ENCODE results near the gene RASSF4.
"Not testable (repeated sequence)": the region's sequence is repeated elsewhere in the genome, so short reads cannot be mapped to it uniquely, and the experiment has no call there.

RASSF4 gene

DNA sequence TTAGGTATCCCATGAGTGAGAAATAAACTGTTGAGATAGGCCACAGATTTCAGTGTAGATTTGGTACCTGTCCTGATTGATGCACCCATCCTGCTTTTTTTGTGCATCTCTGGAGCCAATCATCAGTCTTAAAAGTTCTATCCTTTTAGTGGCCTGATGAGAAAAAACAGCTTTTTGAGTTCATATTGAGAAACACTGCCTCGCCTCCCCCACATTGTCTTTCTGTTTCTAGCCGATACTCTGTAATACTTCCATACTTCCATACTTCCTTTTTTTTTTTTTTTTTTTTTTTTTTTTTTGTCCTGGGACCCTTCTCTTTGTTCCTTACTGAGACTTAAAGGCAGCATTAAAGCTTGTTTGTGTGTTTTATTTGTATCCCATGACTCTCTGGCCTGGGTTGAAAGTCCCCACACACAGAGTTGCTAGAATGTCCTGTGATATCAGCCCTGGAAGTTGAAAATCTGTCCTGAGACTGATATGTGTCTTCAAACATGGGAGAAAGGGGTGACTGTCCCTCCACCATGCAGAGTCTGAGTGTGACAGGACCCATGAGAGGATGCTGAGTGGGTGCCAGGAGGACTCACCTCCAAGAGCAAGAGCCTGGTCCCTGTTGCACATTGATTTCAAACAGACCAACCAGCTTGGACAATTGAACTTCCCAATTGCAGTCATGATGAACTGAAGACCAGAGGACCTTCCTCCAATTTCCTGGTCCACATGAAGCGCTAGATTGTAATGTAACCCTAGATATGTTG lies 46.9 kb downstream of the RASSF4 start:
- H2BK120ac ChIP-seq (ENCODE audit: low read depth, low read length) = no peak overlapping the region
- no peak overlapping the region for H4K8ac ChIP-seq (ENCODE audit: low read depth, low read length)
- no peak overlapping the region for H3K9ac ChIP-seq (ENCODE audit: low read depth, low read length, poor library complexity)
- no peak overlapping the region for H3K4me3 ChIP-seq (ENCODE audit: low read length in 2 of 2)
- no peak overlapping the region for H3K27ac ChIP-seq (replicated peaks; ENCODE audit: low read length)
- no peak overlapping the region for H3K23ac ChIP-seq (ENCODE audit: low read depth, low read length, poor library complexity)
- H2AFZ ChIP-seq (ENCODE audit: low read length) = no peak overlapping the region
- no peak overlapping the region for H2BK15ac ChIP-seq (ENCODE audit: low read length)
- H3K36me3 ChIP-seq (replicated peaks in 1 of 2; ENCODE audit: control insufficient read depth in 2 of 2, insufficient read depth in 2 of 2, low read length in 2 of 2) = peaks cover 12 to 38% of the 10 kb centered on the region in 2 donors
- H3K79me1 ChIP-seq (ENCODE audit: low read depth, low read length) = no peaks in the 10 kb centered on the region
- no peak overlapping the region for H4K91ac ChIP-seq (ENCODE audit: low read depth, low read length, poor library complexity)
- no peak overlapping the region for H2BK12ac ChIP-seq (ENCODE audit: low read length)
- no CpG with 5 or more reads among the region's 3 CpGs for WGBS, 2 donors (ENCODE audit: extremely low coverage in 2 of 2, insufficient read length in 2 of 2, insufficient replicate concordance in 1 of 2)
- H3K4me2 ChIP-seq (ENCODE audit: insufficient read depth, low read length, poor library complexity, severe bottlenecking) = no peak overlapping the region
- H3K14ac ChIP-seq (ENCODE audit: low read length) = no peak overlapping the region
- H3K27me3 ChIP-seq (ENCODE audit: control insufficient read depth in 3 of 3, insufficient read depth in 3 of 3, low read depth in 1 of 3, low read length in 3 of 3) = no peaks in the 10 kb centered on the region
- peaks cover 0 to 1% of the 10 kb centered on the region in 2 donors for H3K4me1 ChIP-seq (ENCODE audit: control insufficient read depth in 2 of 2, insufficient read depth in 1 of 2, low read depth in 1 of 2, low read length in 2 of 2)
- H2AK5ac ChIP-seq (ENCODE audit: low read depth, low read length) = no peak overlapping the region
- H3K18ac ChIP-seq (ENCODE audit: low read length) = no peak overlapping the region
- no peak overlapping the region for H2BK5ac ChIP-seq (ENCODE audit: low read length)
- no peak overlapping the region for H3K4ac ChIP-seq (ENCODE audit: low read length)
- DNase-seq (ENCODE audit: low spot score) = no peak
- peaks cover 6 to 39% of the 10 kb centered on the region in 2 donors for H3K9me3 ChIP-seq (replicated peaks in 1 of 2; ENCODE audit: control insufficient read depth in 2 of 2, insufficient read depth in 1 of 2, low read depth in 1 of 2, low read length in 2 of 2)

DNA sequence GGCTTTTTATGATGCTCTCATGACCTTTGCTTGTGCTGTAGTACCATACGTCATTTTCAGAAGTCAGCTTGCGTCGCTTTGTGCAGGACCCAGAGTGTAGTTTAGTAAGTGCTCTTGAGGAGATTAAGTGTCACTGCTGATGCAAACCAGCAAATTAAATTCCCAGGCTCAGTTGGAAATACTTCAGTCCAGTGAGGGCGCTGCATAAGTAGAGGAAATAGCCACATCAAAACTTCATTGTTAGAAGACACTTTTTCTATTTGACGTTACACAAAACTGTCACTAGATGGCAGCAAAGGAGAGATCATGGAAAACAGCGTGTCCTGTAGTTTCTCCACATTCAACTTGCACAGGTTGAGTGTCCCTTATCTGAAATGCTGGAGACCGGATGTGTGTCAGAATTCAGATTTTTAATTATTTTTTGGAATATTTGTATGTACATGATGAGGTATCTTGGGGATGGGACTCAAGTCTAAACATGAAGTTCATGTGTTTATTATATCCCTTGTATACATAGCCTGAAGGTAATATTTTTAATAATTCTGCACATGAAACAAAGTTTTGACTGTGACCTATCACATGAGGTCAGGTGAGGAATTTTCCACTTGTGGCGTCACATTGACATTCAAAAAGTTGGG lies 49.0 kb downstream of the RASSF4 start:
- Histone ChIP-seq H3K9me3 (replicated peaks in 1 of 2; ENCODE audit: control insufficient read depth in 2 of 2, insufficient read depth in 1 of 2, low read depth in 1 of 2, low read length in 2 of 2) (peaks cover 2 to 23% of the 10 kb centered on the region in 2 donors), H3K4me1 (ENCODE audit: control insufficient read depth in 2 of 2, insufficient read depth in 1 of 2, low read depth in 1 of 2, low read length in 2 of 2) (peaks cover 0 to 1% of the 10 kb centered on the region in 2 donors), H3K23ac (ENCODE audit: low read depth, low read length, poor library complexity) (no peak overlapping the region), H3K18ac (ENCODE audit: low read length) (no peak overlapping the region), H2BK5ac (ENCODE audit: low read length) (no peak overlapping the region), H4K8ac (ENCODE audit: low read depth, low read length) (no peak overlapping the region), H3K9ac (ENCODE audit: low read depth, low read length, poor library complexity) (no peak overlapping the region), H2AK5ac (ENCODE audit: low read depth, low read length) (no peak overlapping the region), H3K14ac (ENCODE audit: low read length) (no peak overlapping the region), H2BK120ac (ENCODE audit: low read depth, low read length) (no peak overlapping the region), H3K79me1 (ENCODE audit: low read depth, low read length) (no peaks in the 10 kb centered on the region), H2BK12ac (ENCODE audit: low read length) (no peak overlapping the region), H4K91ac (ENCODE audit: low read depth, low read length, poor library complexity) (no peak overlapping the region), H3K27ac (replicated peaks; ENCODE audit: low read length) (no peak overlapping the region), H2BK15ac (ENCODE audit: low read length) (no peak overlapping the region), H3K27me3 (ENCODE audit: control insufficient read depth in 3 of 3, insufficient read depth in 3 of 3, low read depth in 1 of 3, low read length in 3 of 3) (no peaks in the 10 kb centered on the region), H3K4ac (ENCODE audit: low read length) (no peak overlapping the region), H3K36me3 (replicated peaks in 1 of 2; ENCODE audit: control insufficient read depth in 2 of 2, insufficient read depth in 2 of 2, low read length in 2 of 2) (peaks cover 7 to 22% of the 10 kb centered on the region in 2 donors), H2AFZ (ENCODE audit: low read length) (no peak overlapping the region), H3K4me3 (ENCODE audit: low read length in 2 of 2) (no peak overlapping the region), H3K4me2 (ENCODE audit: insufficient read depth, low read length, poor library complexity, severe bottlenecking) (no peak overlapping the region)
- peak; percentile 70 for DNase-seq (ENCODE audit: low spot score)
- no CpG with 5 or more reads among the region's 8 CpGs for WGBS, 2 donors (ENCODE audit: extremely low coverage in 2 of 2, insufficient read length in 2 of 2, insufficient replicate concordance in 1 of 2)

DNA sequence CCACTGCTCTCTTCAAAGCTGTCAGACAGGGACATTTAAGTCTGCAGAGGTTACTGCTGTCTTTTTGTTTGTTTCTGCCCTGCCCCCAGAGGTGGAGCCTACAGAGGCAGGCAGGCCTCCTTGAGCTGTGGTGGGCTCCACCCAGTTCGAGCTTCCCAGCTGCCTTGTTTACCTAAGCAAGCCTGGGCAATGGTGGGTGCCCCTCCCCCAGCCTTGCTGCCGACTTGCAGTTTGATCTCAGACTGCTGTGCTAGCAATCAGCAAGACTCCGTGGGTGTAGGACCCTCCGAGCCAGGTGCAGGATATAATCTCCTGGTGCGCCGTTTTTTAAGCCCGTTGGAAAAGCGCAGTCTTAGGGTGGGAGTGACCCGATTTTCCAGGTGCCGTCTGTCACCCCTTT lies 55.0 kb downstream of the RASSF4 start:
- H4K91ac ChIP-seq (ENCODE audit: low read depth, low read length, poor library complexity); H3K9me3 ChIP-seq (replicated peaks in 1 of 2; ENCODE audit: control insufficient read depth in 2 of 2, insufficient read depth in 1 of 2, low read depth in 1 of 2, low read length in 2 of 2); H3K4me1 ChIP-seq (ENCODE audit: control insufficient read depth in 2 of 2, insufficient read depth in 1 of 2, low read depth in 1 of 2, low read length in 2 of 2); DNase-seq (ENCODE audit: low spot score); H3K23ac ChIP-seq (ENCODE audit: low read depth, low read length, poor library complexity); H3K4me2 ChIP-seq (ENCODE audit: insufficient read depth, low read length, poor library complexity, severe bottlenecking); H2AK5ac ChIP-seq (ENCODE audit: low read depth, low read length); H2BK5ac ChIP-seq (ENCODE audit: low read length); H4K8ac ChIP-seq (ENCODE audit: low read depth, low read length); H3K18ac ChIP-seq (ENCODE audit: low read length); H3K27ac ChIP-seq (replicated peaks; ENCODE audit: low read length); H3K9ac ChIP-seq (ENCODE audit: low read depth, low read length, poor library complexity); H2BK120ac ChIP-seq (ENCODE audit: low read depth, low read length); H3K4ac ChIP-seq (ENCODE audit: low read length); H2AFZ ChIP-seq (ENCODE audit: low read length); H3K27me3 ChIP-seq (ENCODE audit: control insufficient read depth in 3 of 3, insufficient read depth in 3 of 3, low read depth in 1 of 3, low read length in 3 of 3); H3K14ac ChIP-seq (ENCODE audit: low read length); H2BK12ac ChIP-seq (ENCODE audit: low read length); H3K79me1 ChIP-seq (ENCODE audit: low read depth, low read length); H2BK15ac ChIP-seq (ENCODE audit: low read length); H3K4me3 ChIP-seq (ENCODE audit: low read length in 2 of 2); H3K36me3 ChIP-seq (replicated peaks in 1 of 2; ENCODE audit: control insufficient read depth in 2 of 2, insufficient read depth in 2 of 2, low read length in 2 of 2): not testable (repeated sequence)
- no CpG with 5 or more reads among the region's 10 CpGs for WGBS, 2 donors (ENCODE audit: extremely low coverage in 2 of 2, insufficient read length in 2 of 2, insufficient replicate concordance in 1 of 2)

DNA sequence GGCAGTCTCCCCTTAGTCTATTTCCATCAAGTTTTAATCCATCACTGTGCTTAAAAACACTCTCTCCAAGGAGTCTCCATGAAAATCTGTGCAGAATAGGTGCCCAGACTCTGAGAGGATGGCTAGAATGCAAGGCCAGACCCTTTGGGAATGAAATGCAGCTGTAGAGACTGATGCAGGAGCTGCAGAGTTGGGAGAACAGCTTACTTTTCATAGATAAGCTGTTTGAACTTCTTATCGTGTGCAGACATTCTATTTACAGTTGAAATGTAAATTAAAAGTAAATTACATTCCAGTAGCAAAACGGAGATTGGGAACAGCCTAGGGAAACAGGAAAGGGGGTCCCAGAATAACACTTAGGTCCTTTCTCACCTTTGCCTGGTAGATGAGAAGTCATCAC lies 56.0 kb downstream of the RASSF4 start:
- Histone ChIP-seq H3K27me3 (ENCODE audit: control insufficient read depth in 3 of 3, insufficient read depth in 3 of 3, low read depth in 1 of 3, low read length in 3 of 3) (no peaks in the 10 kb centered on the region), H3K18ac (ENCODE audit: low read length) (no peak overlapping the region), H3K27ac (replicated peaks; ENCODE audit: low read length) (no peak overlapping the region), H3K14ac (ENCODE audit: low read length) (no peak overlapping the region), H2BK15ac (ENCODE audit: low read length) (no peak overlapping the region), H3K4me3 (ENCODE audit: low read length in 2 of 2) (no peak overlapping the region), H3K79me1 (ENCODE audit: low read depth, low read length) (no peaks in the 10 kb centered on the region), H2BK5ac (ENCODE audit: low read length) (no peak overlapping the region), H2BK12ac (ENCODE audit: low read length) (no peak overlapping the region), H2AK5ac (ENCODE audit: low read depth, low read length) (no peak overlapping the region), H2BK120ac (ENCODE audit: low read depth, low read length) (no peak overlapping the region), H4K91ac (ENCODE audit: low read depth, low read length, poor library complexity) (no peak overlapping the region), H3K4me2 (ENCODE audit: insufficient read depth, low read length, poor library complexity, severe bottlenecking) (no peak overlapping the region), H3K36me3 (replicated peaks in 1 of 2; ENCODE audit: control insufficient read depth in 2 of 2, insufficient read depth in 2 of 2, low read length in 2 of 2) (no peaks in the 10 kb centered on the region), H3K23ac (ENCODE audit: low read depth, low read length, poor library complexity) (no peak overlapping the region), H2AFZ (ENCODE audit: low read length) (no peak overlapping the region), H4K8ac (ENCODE audit: low read depth, low read length) (no peak overlapping the region), H3K4ac (ENCODE audit: low read length) (no peak overlapping the region), H3K4me1 (ENCODE audit: control insufficient read depth in 2 of 2, insufficient read depth in 1 of 2, low read depth in 1 of 2, low read length in 2 of 2) (no peaks in the 10 kb centered on the region), H3K9ac (ENCODE audit: low read depth, low read length, poor library complexity) (no peak overlapping the region), H3K9me3 (replicated peaks in 1 of 2; ENCODE audit: control insufficient read depth in 2 of 2, insufficient read depth in 1 of 2, low read depth in 1 of 2, low read length in 2 of 2) (no peaks in the 10 kb centered on the region)
- WGBS, 2 donors (ENCODE audit: extremely low coverage in 2 of 2, insufficient read length in 2 of 2, insufficient replicate concordance in 1 of 2) = no CpG with 5 or more reads among the region's 2 CpGs
- DNase-seq (ENCODE audit: low spot score) = no peak
